Globus pallidus (tissue), 1 donor: ENCODE results near the gene ECD.

Source experiments
- DNase-seq: peaks from one replicate; pipeline ENCODE4 v3.0.0-alpha.2; 2015; ENCODE audit warnings: low spot score

The ECD gene

DNA sequence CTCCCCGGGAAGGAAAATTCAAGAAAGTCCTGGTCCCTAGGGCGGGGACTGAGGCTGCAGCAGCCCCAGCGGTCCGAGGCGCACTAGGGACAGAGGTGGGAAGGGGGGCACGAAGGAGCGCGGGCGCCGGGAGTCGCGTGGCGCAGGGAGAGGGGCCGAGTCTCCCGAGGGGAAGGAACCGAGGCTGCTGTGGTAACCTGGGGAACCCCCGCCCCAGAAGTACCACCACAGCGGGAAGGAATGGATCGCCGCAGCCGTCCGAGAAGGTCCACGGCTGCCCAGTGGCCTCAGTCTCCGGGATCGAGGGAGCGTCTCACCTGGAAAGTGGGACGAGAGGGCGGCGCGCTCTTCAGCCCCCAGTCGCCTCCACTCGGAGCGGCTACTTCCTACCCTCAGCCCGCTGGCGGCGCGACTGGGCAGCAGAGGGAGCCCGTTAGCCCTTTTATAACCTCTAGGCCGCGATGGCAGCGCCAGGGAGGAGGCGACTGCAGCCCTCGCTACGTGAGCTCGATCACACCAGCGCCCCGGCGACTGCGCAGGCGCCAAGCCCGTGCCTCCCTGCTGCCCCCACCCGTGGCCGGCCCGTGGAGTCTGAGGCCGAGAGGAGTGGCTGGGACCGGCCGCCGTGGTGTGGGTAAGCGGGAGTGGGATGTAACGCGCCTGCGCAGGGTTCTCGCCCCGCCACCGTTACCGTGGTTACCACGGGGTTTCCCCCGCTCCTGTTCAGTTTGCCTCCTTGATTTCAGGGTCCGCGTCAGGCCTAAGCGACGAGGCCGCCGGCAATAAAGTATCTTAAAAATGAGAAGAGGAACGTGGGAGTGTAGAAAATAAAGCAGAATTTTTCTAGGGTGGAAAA is 71.1 kb downstream of the ECD start, which contains the start of gene P4HA1:
P4HA1 (minus strand) TSS at position 418 of the 856 bp plus-strand sequence. CDS start 21,983 bp downstream, outside the sequence.
- peak; percentile 99 for DNase-seq

DNA sequence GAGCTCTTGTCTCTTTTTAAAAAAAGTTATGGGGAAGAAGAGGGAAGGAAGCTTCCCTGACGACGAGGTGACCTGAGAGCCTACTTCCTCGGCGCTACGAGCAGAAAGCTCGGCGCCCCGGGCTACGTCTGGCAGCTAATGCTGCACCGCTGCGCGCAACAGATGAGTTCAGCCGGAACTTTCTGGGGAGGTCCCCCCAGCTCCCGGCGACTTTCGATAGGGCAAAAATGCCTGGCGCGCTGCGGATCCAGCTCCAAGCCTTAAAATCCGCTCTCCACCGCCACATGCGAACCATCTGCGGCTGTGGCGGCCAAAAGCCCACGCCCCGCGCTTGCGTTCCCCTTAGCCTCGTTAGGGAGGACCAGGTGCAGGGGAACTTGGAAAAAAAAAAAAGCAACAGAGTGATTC is 71.8 kb downstream of the ECD start:
- no peak for DNase-seq

DNA sequence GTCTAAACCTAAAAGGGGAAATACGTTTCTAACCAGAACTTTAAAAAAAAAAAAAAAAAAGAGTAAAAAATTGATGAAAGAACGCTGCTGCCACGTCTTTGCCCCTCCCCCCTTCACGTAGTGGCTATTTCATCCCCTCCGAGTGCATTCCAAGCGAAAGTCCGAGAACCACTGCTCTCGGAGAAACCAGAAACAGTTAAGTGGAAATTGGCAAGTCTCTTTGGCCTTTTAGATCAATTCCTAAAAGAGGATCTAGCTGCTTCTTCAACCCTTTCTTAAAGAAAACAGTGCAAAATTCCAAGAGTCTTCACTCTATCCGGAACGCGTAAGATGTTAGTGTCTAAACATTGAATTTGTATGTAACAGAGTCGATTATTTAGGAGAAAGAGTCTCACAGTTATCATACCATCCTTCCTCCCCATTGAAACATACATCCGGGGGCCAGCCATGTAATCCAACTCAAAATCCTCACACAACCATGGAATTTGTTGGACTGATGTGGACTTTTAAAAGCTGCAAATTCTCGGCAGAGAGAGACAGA is 72.3 kb downstream of the ECD start:
- peak; percentile 72 for DNase-seq

DNA sequence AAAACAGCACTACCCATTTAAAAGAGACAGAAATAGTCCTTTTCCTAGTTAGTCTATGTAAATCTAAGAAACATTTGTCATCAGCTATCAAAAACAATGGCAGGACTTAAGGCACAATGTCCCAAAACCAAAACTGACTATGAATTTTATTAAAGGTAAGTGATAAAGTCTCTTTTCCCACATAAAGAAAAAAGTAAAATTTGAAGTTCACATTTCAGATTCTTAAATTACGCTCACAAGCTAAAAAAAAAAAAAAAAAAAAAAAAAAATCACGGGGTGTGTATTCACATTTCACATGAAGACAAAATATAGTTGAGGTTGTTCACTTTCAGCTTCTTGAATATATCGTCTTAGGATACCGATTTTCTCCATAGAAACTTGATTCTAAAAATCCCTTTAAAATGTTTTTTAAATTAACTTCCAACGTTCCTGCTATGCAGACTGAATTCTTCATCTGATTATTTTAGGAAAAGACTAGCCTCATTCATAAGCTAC is 72.8 kb downstream of the ECD start:
- no peak for DNase-seq

DNA sequence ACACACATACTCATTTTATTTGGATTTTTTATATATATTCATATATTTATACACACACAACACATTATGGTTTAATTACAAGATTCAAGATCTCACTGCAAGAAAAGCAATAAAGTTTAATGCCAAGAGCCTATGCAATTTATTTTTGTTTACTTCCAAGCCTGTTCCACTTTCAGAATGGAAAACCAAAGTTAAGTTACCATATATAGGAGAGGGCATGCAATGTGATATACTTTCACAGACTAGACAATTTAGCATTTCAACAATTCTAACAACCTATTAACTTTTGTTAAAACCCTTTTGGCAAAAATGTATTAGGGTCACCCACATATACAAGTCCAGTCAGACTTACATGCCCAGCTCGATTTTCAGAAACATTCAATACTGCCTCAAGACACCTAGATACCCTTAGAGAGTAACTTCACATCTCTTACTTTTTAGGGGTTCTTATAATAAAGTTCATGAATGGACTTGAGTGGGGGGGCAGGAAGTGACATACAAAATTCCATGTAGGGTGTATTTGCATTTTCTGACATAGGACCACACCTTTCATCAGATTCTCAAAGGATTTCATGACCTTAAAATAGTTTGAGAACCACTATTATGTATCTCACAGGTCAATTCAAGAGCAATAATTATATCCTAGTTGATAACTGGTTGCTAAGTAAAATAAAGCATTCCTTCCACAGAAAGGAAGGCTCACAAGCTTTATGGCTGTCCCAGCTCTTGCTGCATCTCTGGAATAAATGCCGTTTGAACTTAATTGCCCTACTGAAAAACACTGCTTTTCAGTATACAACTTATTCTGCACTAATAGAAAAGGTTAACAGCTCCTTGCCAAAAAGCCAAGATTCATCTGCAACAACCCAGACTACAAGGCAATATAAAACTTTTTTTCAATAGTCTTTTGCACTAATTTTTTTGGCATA is 73.6 kb downstream of the ECD start:
- DNase-seq = no peak

DNA sequence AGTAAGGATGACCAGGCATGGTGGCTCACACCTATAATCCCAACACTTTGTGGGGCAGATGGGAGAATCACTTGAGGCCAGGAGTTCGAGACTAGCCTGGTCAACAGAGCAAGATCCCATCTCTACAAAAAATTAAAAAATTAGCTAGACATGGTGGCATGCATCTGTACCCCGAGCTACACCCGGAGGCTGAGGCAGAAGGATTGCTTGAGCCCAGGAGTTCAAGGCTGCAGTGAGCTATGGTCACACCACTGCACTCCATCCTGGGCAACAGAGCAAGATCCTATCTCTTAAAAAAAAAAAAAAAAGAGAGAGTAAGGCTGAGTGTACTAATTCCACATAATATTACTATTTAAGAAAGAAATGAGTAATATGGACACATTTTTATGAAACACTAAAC is 75.0 kb downstream of the ECD start:
- no peak for DNase-seq

DNA sequence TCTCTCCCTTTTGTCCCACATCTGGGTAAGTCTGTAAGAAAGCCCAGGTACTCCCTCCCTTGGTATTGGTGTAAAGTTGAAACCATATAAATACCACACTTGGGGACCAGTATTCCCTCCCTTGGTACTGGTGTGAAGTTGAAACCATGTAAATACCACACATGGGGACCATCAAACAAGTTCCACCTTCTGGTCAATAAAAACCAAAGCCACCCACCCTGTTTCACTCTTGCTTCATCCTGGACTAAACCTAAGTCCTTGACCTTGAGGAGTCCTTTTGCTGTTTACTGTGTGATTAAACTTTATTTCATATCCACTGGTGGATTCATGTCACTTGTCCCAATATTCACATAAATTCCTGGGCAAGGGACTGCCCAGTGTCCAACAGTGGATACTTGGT is 79.5 kb downstream of the ECD start:
- DNase-seq = no peak

DNA sequence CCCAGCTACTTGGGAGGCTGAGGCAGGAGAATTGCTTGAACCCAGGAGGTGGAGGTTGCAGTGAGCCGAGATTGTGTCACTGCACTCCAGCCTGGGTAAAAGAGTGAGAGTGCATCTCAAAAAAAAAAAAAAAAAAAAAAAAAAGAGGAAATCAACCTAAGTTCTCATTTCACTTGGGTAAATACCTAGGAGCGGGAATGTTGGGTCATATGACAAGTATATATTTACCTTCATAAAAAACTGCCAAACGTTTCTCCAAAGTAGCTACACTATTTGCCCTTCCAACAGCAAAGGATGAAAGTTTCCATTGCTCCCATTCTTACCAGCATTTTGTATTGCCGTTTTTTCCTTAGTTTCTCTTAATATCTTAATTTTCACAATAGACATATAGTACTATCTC is 81.0 kb downstream of the ECD start:
- DNase-seq = no peak

DNA sequence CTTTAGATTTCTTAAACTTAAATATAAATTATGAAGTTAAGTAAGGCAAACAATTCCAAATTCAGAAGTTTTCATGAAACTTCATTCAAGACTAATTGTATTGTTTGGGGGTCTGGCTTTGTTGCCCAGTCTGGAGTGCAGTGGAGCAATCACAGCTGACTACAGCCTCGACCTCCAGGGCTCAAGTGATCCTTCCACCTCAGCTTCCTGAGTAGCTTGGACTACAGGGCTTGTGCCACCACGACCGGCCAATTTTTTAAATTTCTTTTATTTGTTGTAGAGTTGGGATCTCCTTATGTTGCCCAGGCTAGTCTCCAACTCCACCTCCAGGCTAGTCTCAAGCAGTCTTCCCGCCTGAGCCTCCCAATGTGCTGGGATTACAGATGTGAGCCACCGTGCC is 83.6 kb downstream of the ECD start:
- DNase-seq = no peak
